HG03469 (cell line): Measurements from ENCODE around the gene ZNF782.
"Not testable (repeated sequence)": the region's sequence is repeated elsewhere in the genome, so short reads cannot be mapped to it uniquely, and the experiment has no call there.

Experiments
- ATAC-seq: cut with Tn5 transposase; IDR thresholded peaks from one replicate; pipeline ENCODE4 v1.9.1; 2021; ENCODE audit warnings: mild to moderate bottlenecking, moderate library complexity, moderate number of reproducible peaks; ENCODE audit not compliant: unreplicated experiment

Gene ZNF782

DNA sequence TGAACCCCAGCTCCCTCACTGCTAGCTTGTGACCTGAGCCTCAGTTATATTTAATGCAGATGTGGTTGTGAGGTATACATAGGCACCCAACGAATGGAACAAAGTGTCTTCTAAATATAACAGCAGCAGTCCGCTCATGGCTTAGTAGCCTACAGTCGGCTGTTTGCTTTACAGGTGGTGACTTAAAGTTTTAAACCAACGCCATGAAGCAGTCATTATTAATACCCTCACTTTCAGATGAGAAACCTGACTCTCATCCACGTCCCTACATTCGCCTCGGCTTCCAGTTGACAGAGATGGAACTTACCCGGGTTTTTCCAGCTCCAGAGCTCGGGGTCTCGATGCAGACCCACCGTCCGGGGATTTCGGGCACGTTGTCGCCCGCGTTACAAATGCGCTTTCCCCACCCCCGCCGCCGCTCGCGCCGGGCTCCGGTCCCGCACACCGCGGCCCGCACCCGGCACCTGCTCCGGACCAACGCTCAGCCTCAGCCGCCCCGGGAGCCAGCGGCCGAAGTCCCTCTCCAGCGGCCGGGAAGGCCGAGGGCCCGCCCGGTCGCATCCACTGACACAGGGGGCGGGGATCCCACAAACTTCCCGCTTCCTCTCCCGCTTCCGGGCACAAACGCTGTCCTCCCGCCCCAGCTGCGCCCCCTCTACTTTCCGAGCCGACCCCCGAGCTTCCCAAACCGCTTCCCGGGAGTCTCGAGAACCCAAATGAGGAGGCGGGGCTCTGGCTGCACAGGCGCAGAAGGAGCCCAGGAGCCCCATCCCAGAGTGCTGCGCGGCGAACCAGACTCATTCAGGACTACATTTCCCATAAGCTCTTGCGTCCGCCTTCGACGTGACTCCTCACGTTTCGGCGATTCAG lies at the start of gene ZNF782:
ZNF782 (minus strand) TSS at position 734 of the 870 bp plus-strand sequence. CDS start 2,553 bp downstream, outside the sequence.
- ATAC-seq, result peak; percentile 68

DNA sequence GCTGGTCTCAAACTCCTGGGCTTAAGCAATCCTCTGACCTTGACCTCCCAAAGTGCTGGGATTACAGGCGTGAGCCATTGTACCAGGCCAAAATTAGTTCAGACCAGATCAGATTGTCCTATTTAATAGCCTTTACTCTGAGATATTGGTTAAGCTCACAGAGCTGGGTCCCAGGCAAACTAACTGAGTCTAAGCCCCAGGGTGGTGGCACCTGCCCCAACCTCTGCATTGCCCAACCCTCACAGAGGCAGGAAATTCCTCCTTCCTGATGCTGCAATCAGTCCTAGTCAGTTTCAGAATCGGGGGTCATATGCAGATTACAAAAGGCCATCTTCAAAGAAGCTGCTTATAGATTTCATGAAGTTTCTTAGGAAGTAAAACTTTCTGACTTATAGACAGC lies 45.7 kb upstream of the ZNF782 start:
- ATAC-seq, result not testable (repeated sequence)

DNA sequence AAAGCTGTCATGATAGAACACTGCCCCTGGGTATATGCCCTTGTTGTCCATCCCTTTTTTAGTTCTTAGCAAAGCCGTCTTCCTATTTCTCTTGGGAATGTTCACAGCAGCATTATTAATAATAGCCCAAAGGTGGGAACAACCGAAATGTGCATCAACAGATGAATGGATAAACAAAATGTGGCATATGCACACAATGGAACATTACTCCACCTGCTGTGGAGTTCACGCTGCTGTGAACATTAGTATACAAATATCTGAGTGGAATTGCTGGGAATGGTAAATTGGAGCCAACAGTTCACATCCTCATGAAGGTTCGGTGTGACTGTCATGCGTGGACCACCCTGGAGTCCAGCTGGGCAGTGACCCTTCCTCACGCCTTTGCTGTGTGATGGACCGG lies 37.8 kb upstream of the ZNF782 start:
- ATAC-seq, result no peak

- ATAC-seq, result no peak
Measured at GRCh38 chr9:96888591-96888990, 34.3 kb upstream of the ZNF782 start.

DNA sequence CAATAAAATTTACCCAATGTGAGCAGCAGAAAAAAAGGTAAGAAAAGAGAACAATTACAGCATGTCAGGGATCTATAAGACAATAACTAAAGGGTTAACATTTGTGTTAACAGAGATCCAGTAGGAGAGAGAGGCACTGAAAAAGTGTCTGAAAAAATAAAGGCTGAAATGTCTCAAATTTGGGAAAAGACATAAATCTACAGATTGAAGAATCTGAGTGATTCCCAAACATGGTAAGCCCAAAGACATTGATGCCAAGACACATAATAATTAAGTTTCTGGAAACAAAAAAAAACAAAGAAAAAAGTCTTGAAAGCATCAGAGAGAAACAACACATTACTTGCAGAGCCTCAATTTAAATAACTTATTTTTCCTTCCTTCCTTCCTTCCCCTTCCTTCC lies 31.1 kb upstream of the ZNF782 start:
- ATAC-seq, result no peak

- no peak for ATAC-seq
Measured at GRCh38 chr9:96884443-96884842, 30.1 kb upstream of the ZNF782 start.

DNA sequence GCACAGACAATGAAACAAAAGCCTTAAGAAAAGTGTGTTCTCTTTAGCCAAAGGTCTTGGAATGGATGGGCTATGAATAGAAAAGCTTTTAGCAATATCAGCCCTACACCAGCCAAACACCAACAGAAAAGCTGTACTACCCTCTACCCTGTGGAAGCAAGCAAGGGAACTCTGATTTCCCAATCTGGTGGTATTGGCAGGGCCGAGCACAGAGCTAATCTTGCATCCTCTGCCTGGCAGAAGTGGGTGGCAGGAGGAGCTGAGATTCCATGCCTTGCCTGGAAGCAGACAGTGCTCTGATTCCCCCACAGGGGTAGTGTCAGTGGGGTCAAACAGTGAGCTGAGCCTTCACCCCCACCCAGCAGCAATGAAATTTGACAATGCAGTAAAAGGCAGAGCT lies 29.6 kb upstream of the ZNF782 start:
- no peak for ATAC-seq

DNA sequence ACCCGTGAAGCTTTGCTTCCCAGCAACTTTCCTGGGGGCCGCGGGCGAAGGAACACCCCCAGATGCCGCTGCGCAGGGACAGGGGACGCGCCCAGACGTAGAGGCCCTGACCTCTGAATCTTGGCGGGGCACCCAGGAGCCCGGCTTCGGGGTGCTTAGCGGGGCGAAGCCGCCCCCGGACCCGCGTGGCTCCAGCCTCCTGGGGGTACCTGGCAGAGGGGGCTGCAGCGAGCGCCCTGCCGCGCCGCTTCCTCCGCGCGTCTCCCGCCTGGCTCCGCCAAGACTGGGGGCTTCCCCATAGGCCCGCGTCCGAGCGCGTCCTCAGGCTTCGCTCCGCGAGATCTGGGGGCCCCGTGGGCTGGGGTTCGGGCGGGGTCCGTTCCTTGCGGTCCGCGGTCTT lies 23.0 kb upstream of the ZNF782 start:
- ATAC-seq, result no peak

DNA sequence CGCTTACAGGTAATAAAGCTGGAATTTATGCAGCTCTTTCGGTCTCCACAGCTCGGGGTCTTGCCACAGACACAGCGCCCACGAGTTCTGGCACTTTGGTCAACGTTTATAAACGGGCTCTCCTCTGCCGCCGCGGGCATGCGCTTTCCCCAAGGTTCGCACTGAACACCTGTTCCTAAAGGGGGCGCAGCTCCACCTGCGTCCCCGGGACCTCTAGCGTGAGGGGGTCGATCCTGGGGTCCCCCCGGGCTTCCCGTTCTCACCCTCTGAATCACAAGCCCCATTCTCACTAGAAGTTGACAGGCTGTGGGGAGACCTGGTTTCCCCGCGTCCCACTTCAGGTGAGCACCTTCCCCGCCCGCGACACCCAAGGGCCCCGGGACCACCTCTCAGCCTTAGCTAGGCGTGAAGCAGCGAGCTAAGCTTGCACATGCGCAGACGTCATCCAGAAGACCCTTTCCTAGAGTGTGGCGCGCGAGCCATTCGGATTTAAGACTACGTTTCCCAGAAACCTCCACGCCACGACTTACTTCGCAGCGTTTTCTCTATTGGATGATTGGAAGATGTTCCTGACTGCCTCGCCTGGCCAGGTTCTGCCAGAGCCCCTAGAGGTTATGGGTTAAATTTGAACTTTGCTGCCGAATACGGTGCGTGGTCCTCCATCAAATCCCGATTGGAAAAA lies 21.3 kb upstream of the ZNF782 start:
- ATAC-seq, result no peak

- ATAC-seq, result peak; percentile 49
Measured at GRCh38 chr9:96874947-96875460, 20.7 kb upstream of the ZNF782 start.

GRCh38 chr9:96874201-96874785 lies 20.0 kb upstream of the ZNF782 start:
- no peak for ATAC-seq

- ATAC-seq, result no peak
Measured at GRCh38 chr9:96871176-96871575, 16.9 kb upstream of the ZNF782 start.

DNA sequence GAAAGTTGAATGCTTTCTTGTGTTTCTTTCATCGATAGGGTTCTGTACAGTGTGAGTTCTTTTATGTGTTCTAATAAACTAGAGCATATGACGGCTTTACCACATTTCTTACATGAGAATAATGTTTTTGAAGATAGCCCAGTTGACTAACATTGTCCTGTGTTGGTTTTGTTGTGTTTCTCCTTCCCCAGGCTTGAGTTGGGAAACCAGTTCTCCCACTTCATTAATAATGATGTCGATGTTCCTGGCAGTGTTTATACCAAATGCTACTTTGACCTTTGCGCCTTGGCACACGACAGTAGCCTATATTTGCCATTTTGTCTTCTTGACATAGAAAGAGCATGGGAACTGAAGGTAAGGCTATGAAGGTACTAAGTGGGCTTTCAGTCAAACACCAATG lies 14.4 kb upstream of the ZNF782 start:
- ATAC-seq, result no peak

DNA sequence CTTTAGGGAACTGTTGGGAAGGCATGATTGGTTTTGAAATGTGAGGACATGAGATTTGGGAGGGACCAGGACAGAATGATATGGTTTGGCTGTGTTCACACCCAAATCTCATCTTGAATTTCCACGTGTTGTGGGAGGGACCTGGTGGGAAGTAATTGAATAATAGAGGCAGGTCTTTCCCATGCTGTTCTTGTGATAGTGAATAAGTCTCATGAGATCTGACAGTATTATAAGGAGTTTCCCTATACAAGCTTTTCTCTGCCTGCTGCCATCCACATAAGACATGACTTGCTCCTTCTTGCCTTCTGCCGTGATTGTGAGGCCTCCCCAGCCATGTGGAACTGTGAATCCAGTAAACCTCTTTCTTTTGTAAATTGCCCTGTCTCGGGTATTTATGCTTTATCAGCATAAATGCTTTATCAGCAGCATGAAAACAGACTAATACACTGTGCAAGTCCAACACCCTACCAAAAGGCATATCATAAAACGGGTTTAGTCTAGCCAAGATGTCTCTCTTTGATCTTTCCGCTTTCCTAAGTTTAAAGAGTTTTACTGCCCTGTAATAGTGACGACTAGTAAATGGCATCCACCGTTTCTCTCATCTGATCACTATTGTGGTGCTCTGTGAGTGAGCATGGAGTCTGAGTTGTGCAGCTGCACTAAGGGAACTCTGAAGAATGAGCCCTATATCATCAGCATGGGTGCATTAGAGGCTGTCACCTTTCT lies 12.9 kb upstream of the ZNF782 start:
- no peak for ATAC-seq

- not testable (repeated sequence) for ATAC-seq
Measured at GRCh38 chr9:96865240-96865639, 10.9 kb upstream of the ZNF782 start.

DNA sequence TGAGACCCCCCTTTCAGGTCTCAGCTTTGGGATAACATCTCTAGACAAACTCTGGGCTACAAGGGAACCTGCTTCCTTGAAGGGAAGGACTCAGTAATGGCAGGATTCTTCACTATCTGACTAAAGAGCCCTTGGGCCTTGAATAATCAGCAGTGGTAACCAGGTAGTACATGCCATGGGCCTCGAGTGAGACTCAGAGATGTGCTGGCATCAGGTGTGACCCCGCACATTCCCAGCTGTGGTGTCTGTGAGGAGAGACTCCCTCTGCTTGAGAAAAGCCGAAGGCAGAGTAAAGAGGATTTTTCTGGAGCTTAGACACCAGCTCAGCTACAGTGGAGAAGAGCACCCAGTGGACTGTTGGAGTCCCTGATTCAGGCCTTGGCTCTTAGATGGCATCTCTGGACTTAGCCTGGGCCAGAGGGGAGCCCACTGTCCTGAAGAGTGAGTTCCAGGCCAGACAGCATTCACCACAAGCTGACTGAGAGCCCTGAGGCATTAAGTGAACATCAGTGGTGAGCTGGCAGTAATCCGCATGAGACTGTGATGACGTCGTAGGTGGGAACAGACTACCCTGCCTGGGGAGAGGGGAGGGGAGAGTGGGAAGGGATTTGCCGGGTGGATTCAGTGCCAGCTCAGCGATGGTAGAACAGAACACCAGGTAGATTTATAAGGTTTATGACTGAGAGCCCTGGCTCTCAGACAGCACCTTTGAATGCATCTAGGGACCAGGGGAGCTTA lies 5.3 kb upstream of the ZNF782 start:
- no peak for ATAC-seq

GRCh38 chr9:96858670-96859069 lies 4.4 kb upstream of the ZNF782 start:
- ATAC-seq, result no peak

DNA sequence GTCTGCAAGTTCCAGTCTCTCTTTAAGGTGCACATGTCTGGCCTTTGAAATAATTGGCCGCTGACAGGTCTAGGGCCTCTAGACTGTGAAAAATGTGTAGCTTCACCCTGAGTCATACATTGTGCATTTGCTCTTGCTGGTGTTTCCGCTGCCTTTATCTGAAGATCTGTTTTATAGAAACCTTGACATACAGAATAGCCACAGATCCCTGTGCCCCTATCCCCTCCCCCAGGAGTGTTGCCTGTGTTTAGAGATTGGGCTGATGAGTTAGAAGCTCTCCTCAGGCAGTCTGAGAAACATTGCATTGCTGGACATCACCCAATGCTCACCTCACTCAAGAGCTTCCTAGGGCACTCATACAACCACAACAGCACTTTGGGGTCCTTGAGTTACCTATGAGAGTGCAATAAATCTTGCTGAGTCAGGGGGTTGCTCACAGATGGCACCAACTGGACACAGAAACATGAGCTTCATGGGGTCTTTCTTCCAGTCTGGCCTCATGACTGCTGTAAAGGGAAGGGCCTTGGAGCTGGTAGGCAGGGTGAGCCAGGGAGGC lies 3.8 kb upstream of the ZNF782 start:
- ATAC-seq, result no peak

- peak; percentile 37 for ATAC-seq
Measured at GRCh38 chr9:96856363-96857286, 2.3 kb upstream of the ZNF782 start.
